ENCODE data around the gene PTEN. TPM values are rescaled to one million over a fixed set of nuclear protein-coding genes. Genes with fewer than 3 reads are reported as not detected.
A peak's percentile ranks its signal among the peaks of the same experiment; 100 is the strongest.

The PTEN gene
- total and polyA plus RNA-seq, 9 of the 15 experiments (the other 6 are each of a cell fraction or from before 2014, with no cell fraction given), result 8.4 to 56.9 (median 22.2) TPM

- Histone ChIP-seq H3K4me2 (ENCODE audit: insufficient read depth, low read length) (peak overlapping the region; percentile 98), H3K9me1 (ENCODE audit: control insufficient read depth, insufficient read depth, low read length) (no peaks in the 10 kb centered on the region), H3K4me1 (replicated peaks in 1 of 2; ENCODE audit: control insufficient read depth in 2 of 2, insufficient read depth in 2 of 2, low read length in 2 of 2) (peaks cover 3 to 5% of the 10 kb centered on the region in 2 experiments; a peak in 3 of 5 replicates), H2AFZ (ENCODE audit: low read depth, low read length) (peak overlapping the region; percentile 99), H3K27ac (ENCODE audit: extremely low read depth, low read depth, low read length) (peak overlapping the region; percentile 77), H3K4me3 (peak overlapping the region; percentile 49), H3K79me2 (ENCODE audit: control insufficient read depth, insufficient read depth, low read length) (peaks cover 44% of the 10 kb centered on the region), H3K9me3 (replicated peaks; ENCODE audit: control insufficient read depth, insufficient read depth, low read depth, low read length) (no peaks in the 10 kb centered on the region), H3K36me3 (ENCODE audit: control insufficient read depth, insufficient read depth, low read length) (peaks cover 11% of the 10 kb centered on the region), H3K9ac (ENCODE audit: insufficient read depth in 1 of 2, low read depth in 2 of 2, low read length in 2 of 2) (peak overlapping the region; percentile 85 to 93), H4K20me1 (replicated peaks; ENCODE audit: control insufficient read depth, insufficient read depth, low read length) (no peaks in the 10 kb centered on the region; the same call in 1 of the 2 replicates), H3K27me3 (ENCODE audit: control insufficient read depth in 2 of 2, insufficient read depth in 2 of 2, low read length in 2 of 2) (no peaks in the 10 kb centered on the region)
- in situ Hi-C loops (cut with MboI) (no loop called here), intact Hi-C loops (cut with micrococcal nuclease) (loop anchor here (5.0 kb wide), 1 partner anchor 44 kb away; the partner anchor contains the start of genes KLLN and PTEN)
- DNase-seq (ENCODE audit: extremely low read depth in 1 of 4, low spot score in 3 of 4), result peak; percentile 24 to 51 (median 32)
- FAIRE-seq, result peak; percentile 58
- BruUV-seq (replicated peaks), result no TSS peak
- ChIA-PET POLR2A (interaction anchor here (0.6 to 2.3 kb wide), 3 partner anchors 9 to 45 kb away, joined by 3 to 11 read pairs (median 4); partner anchors contain the start of genes KLLN and PTEN), CTCF (ENCODE audit: low intra/inter-chr PET ratio) (interaction anchor here (0.6 to 1.1 kb wide), 2 partner anchors 46 to 880 kb away, joined by 3 read pairs; no protein-coding TSS in a partner anchor)
- 14% methylated on average over 28 of the region's 29 CpGs for WGBS (ENCODE audit: insufficient coverage, low coverage, missing lambda C conversion rate)
- peak; percentile 58 for ATAC-seq
- TF ChIP-seq SAP30 (IDR thresholded peaks at IDR 0.05; ENCODE audit: borderline replicate concordance, insufficient read depth, low read depth, low read length, poor library complexity, severe bottlenecking), result peak; percentile 42
- TF ChIP-seq RAD51 (IDR thresholded peaks at IDR 0.05; ENCODE audit: borderline replicate concordance, low read depth), result no peak
- TF ChIP-seq RBBP5 (IDR thresholded peaks at IDR 0.05; ENCODE audit: borderline replicate concordance, insufficient read depth, low read length, poor library complexity, severe bottlenecking), result peak; percentile 33
- TF ChIP-seq JUND (IDR thresholded peaks at IDR 0.05; ENCODE audit: borderline replicate concordance, low read depth, low read length), result peak; percentile 21; the same call in 1 of the 2 replicates
- TF ChIP-seq JUND (tag; IDR thresholded peaks at IDR 0.05; ENCODE audit: borderline replicate concordance, low read depth, low read length), result peak; percentile 30; the same call in 1 of the 3 replicates
- 0 out of 2 replicates have a peak, but pooled peaks have one; percentile 20 for TF ChIP-seq SMARCE1 (IDR thresholded peaks at IDR 0.05)
- TF ChIP-seq CREM (IDR thresholded peaks at IDR 0.05; ENCODE audit: low read depth), result no peak
- no peak for TF ChIP-seq ATF1 (CRISPR knock-in tag; IDR thresholded peaks at IDR 0.05)
- TF ChIP-seq ATF1 (tag; IDR thresholded peaks at IDR 0.05), result 0 out of 2 replicates have a peak, but pooled peaks have one; percentile 15
- TF ChIP-seq ZFP30 (CRISPR knock-in tag; IDR thresholded peaks at IDR 0.05; ENCODE audit: borderline replicate concordance), result no peak
- peak; percentile 15 for TF ChIP-seq PRDM10 (IDR thresholded peaks at IDR 0.05; ENCODE audit: partially characterized antibody)
- peak; percentile 45 to 60; a peak in 2 of 4 replicates for TF ChIP-seq KDM1A (IDR thresholded peaks at IDR 0.05)
- no peak for TF ChIP-seq HINFP (tag; conservative IDR thresholded peaks at IDR 0.05; ENCODE audit: low read depth)
- TF ChIP-seq FUS (optimal IDR thresholded peaks at IDR 0.05; ENCODE audit: low read depth, low read length), result no peak
Measured at GRCh38 chr10:87818505-87819288, 44.7 kb upstream of the PTEN start.

Measured in K562 (cell line).